Measurements from ENCODE around the gene FNIP2.
"Not testable (repeated sequence)": the region's sequence is repeated elsewhere in the genome, so short reads cannot be mapped to it uniquely, and the experiment has no call there.

FNIP2 gene

GRCh38 chr4:158870626-158871334 lies 102.0 kb downstream of the FNIP2 start:
- ChIA-PET CTCF (no interaction called here), POLR2A (interaction anchor here (0.6 kb wide), 1 partner anchor 238 kb away, joined by 4 read pairs; no protein-coding TSS in a partner anchor)
- TF ChIP-seq, protein P1, sequence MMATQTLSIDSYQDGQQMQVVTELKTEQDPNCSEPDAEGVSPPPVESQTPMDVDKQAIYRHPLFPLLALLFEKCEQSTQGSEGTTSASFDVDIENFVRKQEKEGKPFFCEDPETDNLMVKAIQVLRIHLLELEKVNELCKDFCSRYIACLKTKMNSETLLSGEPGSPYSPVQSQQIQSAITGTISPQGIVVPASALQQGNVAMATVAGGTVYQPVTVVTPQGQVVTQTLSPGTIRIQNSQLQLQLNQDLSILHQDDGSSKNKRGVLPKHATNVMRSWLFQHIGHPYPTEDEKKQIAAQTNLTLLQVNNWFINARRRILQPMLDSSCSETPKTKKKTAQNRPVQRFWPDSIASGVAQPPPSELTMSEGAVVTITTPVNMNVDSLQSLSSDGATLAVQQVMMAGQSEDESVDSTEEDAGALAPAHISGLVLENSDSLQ (IDR thresholded peaks at IDR 0.05), result no peak
- no peak for TF ChIP-seq ARNT (IDR thresholded peaks at IDR 0.05)
- TF ChIP-seq LEF1 (IDR thresholded peaks at IDR 0.05; ENCODE audit: borderline replicate concordance), result no peak
- no peak for TF ChIP-seq FOXA1 (IDR thresholded peaks at IDR 0.05)
- no peak for TF ChIP-seq HDGF (IDR thresholded peaks at IDR 0.05; ENCODE audit: borderline replicate concordance)
- TF ChIP-seq CTBP1 (IDR thresholded peaks at IDR 0.05; ENCODE audit: borderline replicate concordance), result no peak
- TF ChIP-seq TARDBP (IDR thresholded peaks at IDR 0.05), result no peak
- TF ChIP-seq NFRKB (IDR thresholded peaks at IDR 0.05), result no peak
- no peak for TF ChIP-seq SUZ12 (IDR thresholded peaks at IDR 0.05)
- no peak for DNase-seq (ENCODE audit: extremely low spot score)

- TF ChIP-seq, protein P1 (IDR thresholded peaks at IDR 0.05), result no peak
- TF ChIP-seq TARDBP (IDR thresholded peaks at IDR 0.05) (no peak), LEF1 (IDR thresholded peaks at IDR 0.05; ENCODE audit: borderline replicate concordance) (no peak), L3MBTL2 (conservative IDR thresholded peaks at IDR 0.05) (no peak), HDGF (IDR thresholded peaks at IDR 0.05; ENCODE audit: borderline replicate concordance) (no peak), FOXA1 (IDR thresholded peaks at IDR 0.05) (no peak), SUZ12 (IDR thresholded peaks at IDR 0.05) (no peak)
- ChIA-PET POLR2A (interaction anchor here (0.6 kb wide), 1 partner anchor 238 kb away, joined by 4 read pairs; no protein-coding TSS in a partner anchor), CTCF (interaction anchor here (0.5 kb wide), 1 partner anchor 139 kb away, joined by 3 read pairs; no protein-coding TSS in a partner anchor)
- DNase-seq (ENCODE audit: extremely low spot score), result no peak
Measured at GRCh38 chr4:158871335-158871724, 102.5 kb downstream of the FNIP2 start.

DNA sequence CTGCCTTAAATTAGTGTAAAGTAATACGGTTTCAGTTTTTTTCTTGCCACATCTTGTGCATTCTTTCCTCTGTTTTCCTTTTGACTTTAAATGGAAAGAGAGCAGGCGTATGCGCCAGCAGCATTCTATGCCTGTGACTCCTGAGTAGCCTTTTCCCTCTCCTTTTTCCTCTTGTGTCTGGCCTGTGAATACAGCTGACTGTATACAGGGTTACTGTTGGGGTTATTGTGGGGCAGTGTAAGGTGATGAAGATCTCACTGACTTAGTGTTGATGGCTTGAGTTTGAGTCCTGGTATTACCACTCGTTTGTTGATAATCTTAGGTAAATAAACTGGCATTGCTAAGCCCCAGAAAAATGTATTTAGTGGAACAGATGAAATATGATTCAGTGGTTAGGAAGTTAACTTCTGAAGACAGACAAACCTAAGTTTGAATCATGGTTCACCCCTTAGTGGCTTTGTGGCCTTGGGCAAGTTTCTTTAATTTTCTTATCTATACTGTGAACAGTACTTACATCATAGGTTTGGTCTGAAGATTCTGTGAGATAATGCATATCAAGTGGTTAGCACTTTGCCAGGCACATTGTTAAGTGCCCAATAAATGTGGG lies 105.1 kb downstream of the FNIP2 start:
- ChIA-PET POLR2A (interaction anchor here (0.8 kb wide), 1 partner anchor 11 kb away, joined by 3 read pairs; no protein-coding TSS in a partner anchor), CTCF (interaction anchor here (0.6 to 1.0 kb wide), 2 partner anchors 17 to 20 kb away, joined by 3 to 4 read pairs; no protein-coding TSS in a partner anchor)
- no peak for DNase-seq (ENCODE audit: extremely low spot score)
- TF ChIP-seq SP1 (IDR thresholded peaks at IDR 0.05), result no peak
- no peak for TF ChIP-seq NFRKB (IDR thresholded peaks at IDR 0.05)
- TF ChIP-seq, protein P1 (IDR thresholded peaks at IDR 0.05), result no peak
- TF ChIP-seq CTBP1 (IDR thresholded peaks at IDR 0.05; ENCODE audit: borderline replicate concordance), result no peak
- TF ChIP-seq FOXA1 (IDR thresholded peaks at IDR 0.05), result no peak
- TF ChIP-seq SUZ12 (IDR thresholded peaks at IDR 0.05), result no peak

DNA sequence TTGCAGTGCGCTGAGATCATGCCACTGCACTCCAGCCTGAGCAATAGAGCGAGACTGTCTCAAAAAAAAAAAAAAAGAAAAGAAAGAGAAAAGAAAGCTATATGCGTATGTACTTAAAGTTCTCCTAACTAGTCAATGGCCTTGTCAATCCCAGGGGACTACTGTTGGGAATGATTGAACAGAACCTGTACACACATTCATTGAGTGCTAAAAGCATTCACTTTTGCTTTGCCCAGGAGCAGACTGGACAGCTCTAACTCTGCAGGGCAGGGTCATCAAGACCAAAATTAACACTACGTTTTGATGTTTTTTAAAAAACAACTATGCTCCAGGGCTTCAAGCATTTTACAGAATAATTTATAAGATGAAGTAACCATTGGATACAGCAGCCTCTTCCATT lies 106.2 kb downstream of the FNIP2 start:
- TF ChIP-seq FOXM1 (IDR thresholded peaks at IDR 0.05; ENCODE audit: borderline replicate concordance) (no peak), L3MBTL2 (conservative IDR thresholded peaks at IDR 0.05) (no peak)
- no peak for DNase-seq (ENCODE audit: extremely low spot score)
- CTCF ChIA-PET, result interaction anchor here (0.6 to 1.0 kb wide), 3 partner anchors 18 to 308 kb away, joined by 3 to 4 read pairs (median 3); no protein-coding TSS in a partner anchor
- POLR2A ChIA-PET, result interaction anchor here (0.8 kb wide), 1 partner anchor 10 kb away, joined by 3 read pairs; no protein-coding TSS in a partner anchor

DNA sequence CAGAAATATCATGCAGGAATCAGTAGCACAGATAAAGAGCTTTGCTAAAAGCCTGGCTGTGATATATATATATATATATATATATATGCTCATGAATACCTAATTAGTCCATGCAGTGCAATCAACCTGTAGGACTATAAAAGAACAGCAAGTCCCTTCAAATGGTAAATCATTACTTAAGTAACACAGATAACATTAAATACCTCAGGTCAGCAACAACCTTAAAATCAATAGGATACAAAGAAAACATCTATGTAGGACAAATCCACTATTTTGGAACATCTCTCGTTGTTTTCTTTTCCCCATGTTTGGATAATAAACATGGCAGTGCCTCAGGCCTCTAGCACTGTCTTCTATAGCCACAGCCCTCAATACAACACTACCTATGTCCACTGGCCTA lies 106.6 kb downstream of the FNIP2 start:
- no peak for DNase-seq (ENCODE audit: extremely low spot score)
- TF ChIP-seq BHLHE40 (IDR thresholded peaks at IDR 0.05; ENCODE audit: borderline replicate concordance) (no peak), HDGF (IDR thresholded peaks at IDR 0.05; ENCODE audit: borderline replicate concordance) (no peak), NFRKB (IDR thresholded peaks at IDR 0.05) (no peak), FOXA1 (IDR thresholded peaks at IDR 0.05) (no peak), TARDBP (IDR thresholded peaks at IDR 0.05) (no peak), FOXM1 (IDR thresholded peaks at IDR 0.05; ENCODE audit: borderline replicate concordance) (no peak), ZNF384 (IDR thresholded peaks at IDR 0.05) (no peak), SUZ12 (IDR thresholded peaks at IDR 0.05) (no peak), LEF1 (IDR thresholded peaks at IDR 0.05; ENCODE audit: borderline replicate concordance) (no peak), ELF4 (IDR thresholded peaks at IDR 0.05) (no peak), SP1 (IDR thresholded peaks at IDR 0.05) (no peak), CTBP1 (IDR thresholded peaks at IDR 0.05; ENCODE audit: borderline replicate concordance) (no peak), L3MBTL2 (conservative IDR thresholded peaks at IDR 0.05) (no peak), ARNT (IDR thresholded peaks at IDR 0.05) (no peak), FOXK2 (IDR thresholded peaks at IDR 0.05) (no peak)
- POLR2A ChIA-PET, result no interaction called here
- CTCF ChIA-PET, result no interaction called here

DNA sequence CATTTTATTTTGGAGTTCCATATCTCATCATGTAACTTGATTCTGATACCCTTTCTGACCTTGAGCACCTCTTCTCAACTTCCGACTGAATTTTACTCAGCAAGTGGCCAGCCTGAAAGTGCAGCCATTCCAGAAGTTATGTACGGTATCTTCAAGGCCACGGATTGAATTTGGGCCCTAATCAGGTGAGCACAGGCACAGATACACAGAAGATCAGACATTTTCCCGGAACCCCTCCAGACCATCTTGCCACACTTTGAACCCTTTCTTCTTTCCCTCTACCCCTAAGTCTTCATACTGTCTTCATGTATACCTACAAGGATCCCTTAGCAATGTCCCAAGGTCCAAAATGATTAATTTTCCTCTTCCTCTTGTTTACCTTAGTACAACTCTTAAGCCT lies 108.2 kb downstream of the FNIP2 start:
- TF ChIP-seq TARDBP (IDR thresholded peaks at IDR 0.05) (no peak), FOXA1 (IDR thresholded peaks at IDR 0.05) (no peak), L3MBTL2 (conservative IDR thresholded peaks at IDR 0.05) (no peak), LEF1 (IDR thresholded peaks at IDR 0.05; ENCODE audit: borderline replicate concordance) (no peak), ZNF384 (IDR thresholded peaks at IDR 0.05) (no peak), ARNT (IDR thresholded peaks at IDR 0.05) (no peak), FOXK2 (IDR thresholded peaks at IDR 0.05) (no peak), ELF4 (IDR thresholded peaks at IDR 0.05) (no peak), FOXM1 (IDR thresholded peaks at IDR 0.05; ENCODE audit: borderline replicate concordance) (no peak), SP1 (IDR thresholded peaks at IDR 0.05) (no peak), CTBP1 (IDR thresholded peaks at IDR 0.05; ENCODE audit: borderline replicate concordance) (no peak), NFRKB (IDR thresholded peaks at IDR 0.05) (no peak), HDGF (IDR thresholded peaks at IDR 0.05; ENCODE audit: borderline replicate concordance) (no peak), BHLHE40 (IDR thresholded peaks at IDR 0.05; ENCODE audit: borderline replicate concordance) (no peak), SUZ12 (IDR thresholded peaks at IDR 0.05) (no peak)
- TF ChIP-seq, protein P1 (IDR thresholded peaks at IDR 0.05), result no peak
- ChIA-PET CTCF (no interaction called here), POLR2A (no interaction called here)
- no peak for DNase-seq (ENCODE audit: extremely low spot score)

DNA sequence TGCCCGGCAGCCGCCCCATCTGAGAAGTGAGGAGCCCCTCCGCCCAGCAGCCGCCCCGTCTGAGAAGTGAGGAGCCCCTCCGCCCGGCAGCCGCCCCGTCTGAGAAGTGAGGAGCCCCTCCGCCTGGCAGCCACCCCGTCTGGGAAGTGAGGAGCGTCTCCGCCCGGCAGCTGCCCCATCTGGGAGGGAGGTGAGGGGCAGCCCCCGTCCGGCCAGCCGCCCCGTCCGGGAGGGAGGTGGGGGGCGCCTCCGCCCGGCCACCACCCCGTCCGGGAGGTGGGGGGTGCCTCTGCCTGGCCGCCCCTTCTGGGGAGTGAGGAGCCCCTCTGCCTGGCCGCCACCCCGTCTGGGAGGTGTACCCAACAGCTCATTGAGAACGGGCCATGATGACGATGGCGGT lies 113.3 kb downstream of the FNIP2 start:
- CTCF ChIA-PET; DNase-seq (ENCODE audit: extremely low spot score); POLR2A ChIA-PET: not testable (repeated sequence)

Measured in HEK293T (cell line).